ENCODE results near the gene CCDC9B.

CCDC9B gene

DNA sequence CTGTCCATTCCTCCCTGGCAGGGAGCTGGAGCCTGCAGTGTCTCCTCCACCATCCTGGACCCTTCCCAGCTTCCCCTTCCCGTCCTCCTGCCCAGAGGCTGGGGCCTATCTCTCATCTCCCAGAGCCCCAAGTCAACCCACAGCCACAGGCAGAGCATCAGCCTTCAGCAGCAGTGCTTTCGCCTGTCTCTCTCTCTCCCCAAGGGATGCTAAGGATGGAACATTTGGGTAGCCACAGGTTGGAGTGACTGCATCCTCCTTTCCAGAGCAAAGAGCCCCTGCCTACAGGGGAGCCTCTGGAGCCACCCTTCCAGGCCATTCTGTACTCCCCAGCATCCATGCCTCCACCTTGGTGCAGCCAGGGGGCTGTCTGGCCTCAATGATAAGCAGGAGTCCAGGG is 37.2 kb downstream of the CCDC9B start:
- no peak for DNase-seq

DNA sequence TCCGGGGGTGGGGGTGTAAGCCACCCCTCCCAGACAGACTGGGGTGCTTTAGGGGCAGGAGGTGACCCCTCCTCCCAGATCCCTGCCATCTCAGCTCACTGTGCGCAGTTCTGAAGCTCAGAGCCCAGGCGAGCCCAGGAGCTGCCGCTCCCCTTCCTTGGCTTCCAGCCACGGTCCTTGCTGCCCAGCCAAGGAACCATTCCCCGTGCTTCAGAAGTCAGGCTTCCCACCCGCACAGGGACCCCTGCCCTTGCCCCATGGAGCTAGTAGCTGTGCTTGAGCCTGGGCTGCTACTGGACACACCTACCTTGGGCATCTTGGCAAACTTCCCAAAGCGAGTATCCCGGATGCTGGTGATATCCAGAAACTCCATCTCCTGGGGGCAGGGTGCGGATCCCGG is 37.8 kb downstream of the CCDC9B start:
- no peak for DNase-seq

GRCh38 chr15:40302288-40302886 is 38.4 kb downstream of the CCDC9B start:
- DNase-seq = no peak

DNA sequence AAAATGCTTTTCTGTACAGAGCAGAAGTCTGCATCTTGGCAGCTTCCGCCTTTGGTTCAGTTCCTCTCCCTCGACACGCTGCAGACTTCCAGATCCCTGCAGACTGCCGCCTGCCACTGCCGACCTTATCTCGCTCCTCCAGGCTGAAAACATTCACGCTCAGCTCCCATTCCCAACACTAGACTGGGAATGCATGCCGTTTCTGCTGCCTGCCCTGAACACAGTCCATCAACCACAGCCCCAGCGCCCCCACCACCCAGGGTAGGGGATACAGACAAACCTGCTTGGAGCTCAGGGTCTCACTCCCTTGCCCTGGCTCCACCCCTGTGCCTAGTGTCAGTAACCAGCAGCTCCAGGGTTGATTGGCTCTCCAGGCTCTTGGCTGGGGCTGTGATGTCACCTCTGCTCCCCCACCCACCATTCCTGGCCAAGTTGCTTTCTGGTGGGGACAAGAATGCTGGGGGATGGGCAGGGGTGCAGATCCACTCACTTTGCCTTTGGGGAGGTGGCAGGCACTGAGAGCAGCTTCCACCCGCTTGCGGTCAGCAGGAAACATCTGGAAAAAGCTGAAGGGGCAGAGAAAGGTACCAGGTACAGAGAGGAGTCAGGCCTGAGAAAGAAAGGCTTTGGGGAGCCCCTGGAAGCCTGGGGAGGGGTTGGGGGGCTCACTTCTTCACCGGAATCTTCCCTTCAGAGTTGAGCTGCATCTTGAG is 39.1 kb downstream of the CCDC9B start:
- no peak for DNase-seq

- DNase-seq = no peak
Observed at GRCh38 chr15:40300771-40301170, 40.0 kb downstream of the CCDC9B start.

DNA sequence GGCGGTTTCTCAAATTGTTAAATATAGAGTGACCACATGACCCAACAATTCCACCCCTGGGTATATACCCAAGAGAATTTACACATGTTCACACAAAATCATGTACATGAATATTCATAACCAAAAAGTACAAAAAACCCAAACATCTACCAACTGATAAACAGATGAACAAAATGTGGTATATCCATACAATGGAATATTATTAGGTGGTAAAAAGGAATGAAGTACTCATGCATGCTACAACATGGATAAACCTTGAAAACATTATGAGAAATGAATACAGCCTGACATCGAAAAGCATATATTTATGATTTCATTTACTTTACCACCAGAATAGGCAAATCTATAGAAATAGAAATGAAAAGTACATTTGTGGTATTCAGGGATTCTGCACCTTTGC is 40.4 kb downstream of the CCDC9B start:
- DNase-seq = no peak

- no peak for DNase-seq
Observed at GRCh38 chr15:40298216-40298935, 42.4 kb downstream of the CCDC9B start.

- DNase-seq = no peak
Observed at GRCh38 chr15:40297356-40297755, 43.4 kb downstream of the CCDC9B start.

GRCh38 chr15:40296561-40297230 is 44.0 kb downstream of the CCDC9B start:
- no peak for DNase-seq

GRCh38 chr15:40295877-40296560 is 44.7 kb downstream of the CCDC9B start:
- DNase-seq = no peak

GRCh38 chr15:40295297-40295696 is 45.4 kb downstream of the CCDC9B start:
- DNase-seq = no peak

- no peak for DNase-seq
Observed at GRCh38 chr15:40293905-40294895, 46.5 kb downstream of the CCDC9B start.

GRCh38 chr15:40293006-40293405 is 47.7 kb downstream of the CCDC9B start:
- no peak for DNase-seq

GRCh38 chr15:40292246-40292645 is 48.5 kb downstream of the CCDC9B start:
- DNase-seq = no peak

DNA sequence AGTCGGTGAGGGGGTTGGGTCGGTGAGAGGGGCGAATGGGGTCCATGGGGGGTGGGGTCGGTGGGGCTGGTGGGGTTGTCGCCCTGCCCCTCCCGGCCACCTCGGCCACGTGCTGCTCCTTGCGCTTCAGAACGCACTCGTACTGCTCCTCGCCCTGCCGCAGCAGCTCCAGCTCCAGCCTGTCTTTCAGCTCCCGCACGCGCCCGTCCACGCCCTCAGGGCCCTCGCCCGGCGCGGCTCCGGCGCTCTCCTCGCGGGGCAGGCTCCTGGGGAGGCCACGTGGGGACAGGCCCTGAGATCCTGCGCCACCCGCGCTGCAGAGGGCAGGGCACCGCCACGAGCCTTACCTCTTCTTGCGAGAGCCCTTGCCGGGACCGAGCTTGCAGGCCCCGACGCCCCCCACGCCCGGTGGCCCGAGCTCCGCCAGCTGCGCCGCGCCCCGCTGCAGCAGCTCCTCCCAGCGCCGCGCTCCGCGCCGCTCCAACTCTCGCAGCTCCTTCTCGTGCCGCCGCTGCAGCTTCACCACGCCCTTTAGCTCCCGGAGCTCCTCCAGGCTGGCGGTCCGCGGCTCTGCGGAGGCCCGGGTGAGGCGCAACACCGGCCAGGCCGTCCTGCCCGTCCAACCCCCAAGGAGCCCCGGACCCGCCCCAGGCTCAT is 49.7 kb downstream of the CCDC9B start:
- no peak for DNase-seq

- no peak for DNase-seq
Observed at GRCh38 chr15:40290545-40290917, 50.2 kb downstream of the CCDC9B start.

- no peak for DNase-seq
Observed at GRCh38 chr15:40289140-40289775, 51.5 kb downstream of the CCDC9B start.

GRCh38 chr15:40287968-40288367 is 52.8 kb downstream of the CCDC9B start:
- DNase-seq = no peak

GRCh38 chr15:40287505-40287904 is 53.2 kb downstream of the CCDC9B start:
- DNase-seq = no peak

DNA sequence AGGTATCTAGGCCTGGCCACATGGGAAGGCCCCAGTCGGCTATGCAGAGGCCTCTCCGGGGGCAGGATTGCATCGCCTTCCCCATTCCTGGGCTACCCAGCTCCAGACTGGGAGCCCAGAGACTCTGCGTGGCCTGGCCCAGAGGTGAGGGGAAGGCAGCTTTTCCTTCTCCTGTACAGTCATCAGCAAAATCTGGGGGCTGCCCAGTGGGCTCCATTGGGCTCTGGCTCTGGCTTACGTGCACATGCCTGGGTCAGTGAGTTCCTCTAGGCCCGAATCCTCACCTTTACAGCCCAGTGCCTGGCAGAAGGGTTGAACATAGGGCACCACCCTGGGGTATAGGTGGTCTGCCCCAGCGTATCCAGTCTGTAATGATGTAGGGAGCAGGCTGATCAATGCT is 53.9 kb downstream of the CCDC9B start:
- no peak for DNase-seq

- no peak for DNase-seq
Observed at GRCh38 chr15:40286061-40286532, 54.6 kb downstream of the CCDC9B start.
